Right lobe of liver (tissue), 4 donors: ENCODE measurements around the gene COG7.

Experiments used
- CTCF ChIP-seq, 4 donors: fragments of 200-600 bp in 3 of 4; fragments of 450-650 bp in 1 of 4; IDR thresholded peaks; one replicate each; pipeline versions ENCODE4 v1.5.1 to v1.8.0; 2016 to 2022; ENCODE audit warnings: antibody characterized with exemption in 4 of 4, mild to moderate bottlenecking in 2 of 4
- POLR2A ChIP-seq: fragments of 450-650 bp; IDR thresholded peaks from one replicate; pipeline ENCODE4 v1.6.1; 2017; ENCODE audit warnings: antibody characterized with exemption, mild to moderate bottlenecking
- donor health status: DM: no; HTN: no; CAD: no.
- donor health status: DM: no; HTN: no; CAD: no.
- donor health status: DM: no; HTN: yes; CAD: no.

DNA sequence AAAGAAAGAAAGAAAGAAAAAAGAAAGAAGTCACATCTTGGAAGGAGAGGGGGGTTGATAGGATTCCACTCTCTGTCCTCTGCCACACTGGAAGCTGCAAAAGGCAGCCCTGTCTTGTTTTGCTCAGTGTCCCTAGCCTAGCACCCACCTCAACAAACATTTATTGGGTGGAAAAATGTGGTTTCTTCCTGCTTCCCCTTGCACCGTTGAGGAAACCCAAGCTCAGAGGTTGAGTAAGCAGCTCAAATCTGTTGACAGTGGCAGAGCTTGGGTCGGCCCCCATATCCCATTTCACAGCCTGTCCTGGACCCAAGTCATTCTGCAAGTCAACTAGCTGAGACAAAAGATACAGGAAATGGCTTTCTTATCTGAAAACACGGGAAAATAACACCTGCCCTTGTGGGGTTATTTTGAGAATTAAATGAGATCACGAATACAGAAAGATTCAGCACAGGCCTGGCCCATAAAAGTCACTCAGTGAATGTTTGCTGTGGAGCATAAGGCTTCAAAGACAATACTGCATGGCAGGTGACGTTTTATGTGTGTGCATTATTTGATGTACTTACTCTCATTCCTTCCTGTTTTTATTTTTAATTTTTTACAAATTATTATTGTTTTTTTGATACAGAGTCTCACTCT lies 87.3 kb downstream of the COG7 start:
- TF ChIP-seq CTCF (IDR thresholded peaks at IDR 0.05) (no peak), POLR2A (no peak)
